Upper lobe of right lung (tissue), 1 donor: ENCODE data around the gene CPM. TPM values are rescaled to one million over a fixed set of nuclear protein-coding genes. Genes with fewer than 3 reads are reported as not detected.
A peak's percentile ranks its signal among the peaks of the same experiment; 100 is the strongest.

Experiments
- ATAC-seq: fragments of 200-7000 bp; cut with Tn5 transposase; one replicate; pipeline ENCODE4 v1.9.1; 2020; ENCODE audit warnings: mild to moderate bottlenecking, moderate library complexity
- DNase-seq: peaks from one replicate; pipeline ENCODE4 v3.0.0-alpha.2; 2020
- H3K27ac ChIP-seq: fragments of 200-600 bp; one replicate; pipeline ENCODE4 v1.8.0; 2022
- H3K27me3 ChIP-seq: fragments of 200-600 bp; one replicate; pipeline ENCODE4 v1.8.0; 2022; ENCODE audit warnings: mild to moderate bottlenecking
- H3K36me3 ChIP-seq: fragments of 200-600 bp; one replicate; pipeline ENCODE4 v1.8.0; 2022
- H3K4me1 ChIP-seq: fragments of 200-600 bp; one replicate; pipeline ENCODE4 v1.8.0; 2022
- H3K4me3 ChIP-seq: fragments of 200-600 bp; one replicate; pipeline ENCODE4 v1.8.0; 2022; ENCODE audit warnings: mild to moderate bottlenecking
- H3K9me3 ChIP-seq: fragments of 200-600 bp; one replicate; pipeline ENCODE4 v1.8.0; 2022
- CTCF ChIP-seq: fragments of 200-600 bp; IDR thresholded peaks from one replicate; pipeline ENCODE4 v1.8.0; 2022; ENCODE audit warnings: antibody characterized with exemption
- intact Hi-C: fragments of 100-400 bp; cut with DNase I; formaldehyde crosslinking; loops from one replicate; pipeline ENCODE4 v1.11.0; 2022
- total RNA-seq: library from RNA; stranded (reverse); fragmentation: NEBNext Ultra II Directional; extraction: Animal tissue kit (Norgen Biotek cat#: 25700); gene quantifications from one replicate; pipeline ENCODE4 v1.2.1, GENCODE V29; 2021
- donor health status: DM: no; HTN: yes; CAD: no; lungs with severe emphysema.

The CPM gene
- total RNA-seq, 1 donor from 2014 or later, result 165 TPM

GRCh38 chr12:68940731-68941130, 7.8 kb upstream of the CPM start:
- Histone ChIP-seq H3K4me3 (no peak overlapping the region), H3K36me3 (no peaks in the 10 kb centered on the region), H3K4me1 (no peaks in the 10 kb centered on the region), H3K27ac (no peak overlapping the region), H3K27me3 (no peaks in the 10 kb centered on the region), H3K9me3 (no peaks in the 10 kb centered on the region)
- intact Hi-C loops, result no loop called here
- ATAC-seq (no peak), DNase-seq (no peak)
- no peak for TF ChIP-seq CTCF

DNA sequence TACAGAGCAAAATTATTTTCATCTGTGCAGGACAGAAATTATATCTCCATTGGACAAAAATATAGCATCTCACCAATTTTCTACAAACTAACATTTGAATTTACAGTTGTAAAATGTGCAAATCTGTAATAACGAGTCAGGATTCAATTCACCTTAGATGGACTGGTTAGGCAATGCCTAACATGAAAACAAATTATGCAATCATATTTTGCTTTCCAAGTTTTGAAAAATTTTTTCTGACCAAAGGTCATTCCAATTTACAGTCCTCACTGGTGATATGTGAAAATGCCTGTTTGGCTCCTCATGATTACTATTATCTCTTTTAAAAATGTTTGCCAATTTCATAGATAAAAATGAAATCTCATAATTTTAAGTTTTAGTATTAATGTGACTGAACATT, 6.5 kb upstream of the CPM start:
- intact Hi-C loops, result no loop called here

GRCh38 chr12:68934392-68934791, 1.4 kb upstream of the CPM start:
- intact Hi-C loops, result no loop called here
- no peak for DNase-seq
- Histone ChIP-seq H3K9me3 (no peaks in the 10 kb centered on the region), H3K27ac (no peak overlapping the region), H3K4me1 (peaks cover 6% of the 10 kb centered on the region), H3K36me3 (no peaks in the 10 kb centered on the region), H3K27me3 (peaks cover 5% of the 10 kb centered on the region), H3K4me3 (no peak overlapping the region)
- TF ChIP-seq CTCF, result no peak
- ATAC-seq, result no peak

More for the DNA sequence above, 6.5 kb upstream of the CPM start:
- Histone ChIP-seq H3K4me1 (no peaks in the 10 kb centered on the region), H3K9me3 (no peaks in the 10 kb centered on the region), H3K4me3 (no peak overlapping the region), H3K36me3 (no peaks in the 10 kb centered on the region), H3K27ac (no peak overlapping the region), H3K27me3 (no peaks in the 10 kb centered on the region)
- DNase-seq (no peak), ATAC-seq (no peak)
- TF ChIP-seq CTCF, result no peak

GRCh38 chr12:68932128-68932960, 627 bp downstream of the CPM start:
- no peak for DNase-seq
- TF ChIP-seq CTCF, result no peak
- H3K4me3 ChIP-seq, result peak overlapping the region; percentile 81
- peaks cover 5% of the 10 kb centered on the region for H3K27me3 ChIP-seq
- no peaks in the 10 kb centered on the region for H3K9me3 ChIP-seq
- intact Hi-C loops, result no loop called here
- peak overlapping the region; percentile 82 for H3K27ac ChIP-seq
- peaks cover 6% of the 10 kb centered on the region for H3K4me1 ChIP-seq
- no peaks in the 10 kb centered on the region for H3K36me3 ChIP-seq
- ATAC-seq, result peak; percentile 62

GRCh38 chr12:68930178-68930577, 2.8 kb downstream of the CPM start:
- Histone ChIP-seq H3K4me3 (peak overlapping the region; percentile 81), H3K27ac (no peak overlapping the region), H3K4me1 (peaks cover 6% of the 10 kb centered on the region), H3K27me3 (peaks cover 5% of the 10 kb centered on the region), H3K9me3 (no peaks in the 10 kb centered on the region), H3K36me3 (no peaks in the 10 kb centered on the region)
- intact Hi-C loops, result no loop called here
- ATAC-seq, result no peak
- TF ChIP-seq CTCF, result no peak
- no peak for DNase-seq
